Measurements from ENCODE around the gene FGF12.

GRCh38 chr3:192258721-192259120 is 468.6 kb downstream of the FGF12 start:
- TF ChIP-seq NFRKB (IDR thresholded peaks at IDR 0.05) = no peak
- no peak for TF ChIP-seq L3MBTL2 (conservative IDR thresholded peaks at IDR 0.05)
- TF ChIP-seq PKNOX1 (IDR thresholded peaks at IDR 0.05) = no peak
- TF ChIP-seq ELF4 (IDR thresholded peaks at IDR 0.05) = no peak
- TF ChIP-seq FOXM1 (IDR thresholded peaks at IDR 0.05; ENCODE audit: borderline replicate concordance) = no peak
- TF ChIP-seq TARDBP (IDR thresholded peaks at IDR 0.05) = no peak
- no peak for TF ChIP-seq SUZ12 (IDR thresholded peaks at IDR 0.05)
- no peak for TF ChIP-seq SP1 (IDR thresholded peaks at IDR 0.05)
- no peak for TF ChIP-seq FOXA1 (IDR thresholded peaks at IDR 0.05)
- no peak for TF ChIP-seq CTBP1 (IDR thresholded peaks at IDR 0.05; ENCODE audit: borderline replicate concordance)
- no peak for TF ChIP-seq HDGF (IDR thresholded peaks at IDR 0.05; ENCODE audit: borderline replicate concordance)
- no peak for TF ChIP-seq ZNF384 (IDR thresholded peaks at IDR 0.05)
- no peak for TF ChIP-seq BHLHE40 (IDR thresholded peaks at IDR 0.05; ENCODE audit: borderline replicate concordance)
